ENCODE results near the gene AQP6. TPM values are rescaled to one million over a fixed set of nuclear protein-coding genes. Genes with fewer than 3 reads are reported as not detected.

The AQP6 gene
- total and polyA plus RNA-seq, 10 of the 15 experiments (the other 5 are each of a cell fraction or from before 2014, with no cell fraction given): not detected

DNA sequence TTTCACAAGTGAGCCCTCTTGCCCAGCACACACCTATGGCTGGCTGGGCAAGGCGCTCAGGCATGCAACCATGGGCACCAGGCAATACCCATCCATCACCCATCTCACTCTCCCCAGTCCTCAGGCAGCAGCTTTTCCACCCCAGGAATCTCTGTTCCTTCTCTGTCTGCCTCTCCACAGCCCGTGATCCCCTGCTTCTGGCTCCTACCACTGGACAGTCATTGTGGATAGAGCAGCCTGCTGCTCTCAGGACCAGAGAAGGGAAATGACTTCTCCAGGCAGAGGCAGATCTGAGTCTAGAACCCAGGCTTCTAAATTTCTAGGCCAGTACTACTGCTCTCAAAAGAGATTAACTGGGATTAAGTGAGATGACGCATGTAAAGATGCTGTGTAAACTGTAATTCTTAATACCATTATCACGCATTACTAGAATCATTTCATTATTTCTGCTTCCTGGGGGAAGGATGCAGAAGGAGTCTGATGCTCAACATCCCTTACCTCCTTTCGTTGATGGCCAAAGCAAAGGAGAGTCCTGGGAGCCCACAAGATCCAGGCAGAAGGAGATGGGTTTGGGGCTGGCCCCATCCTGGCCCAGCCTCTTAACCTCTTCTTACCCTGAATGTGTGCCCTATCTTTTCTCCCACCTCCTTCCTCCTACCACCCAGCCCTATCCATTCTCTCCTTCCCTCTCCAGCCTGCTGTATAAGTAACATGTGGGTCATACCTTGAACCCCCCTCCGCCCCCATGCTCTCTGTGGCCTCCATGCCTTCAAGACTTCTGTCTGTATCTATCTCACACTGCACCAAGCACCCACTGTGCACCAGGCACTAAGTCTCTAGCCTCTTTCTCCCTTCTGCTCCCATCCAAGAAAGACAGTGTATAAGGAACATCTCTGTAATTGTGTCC is 15.8 kb upstream of the AQP6 start:
- Histone ChIP-seq H3K9ac (ENCODE audit: control insufficient read depth, insufficient read depth, low read length) (no peak overlapping the region), H3K4me3 (no peak overlapping the region), H2AFZ (ENCODE audit: control insufficient read depth, low read depth, low read length) (no peak overlapping the region), H3K27me3 (replicated peaks in 1 of 2; ENCODE audit: control insufficient read depth in 2 of 2, insufficient read depth in 2 of 2, low read length in 1 of 2) (peaks cover 10 to 40% of the 10 kb centered on the region in 2 experiments), H4K20me1 (ENCODE audit: control insufficient read depth, insufficient read depth) (no peaks in the 10 kb centered on the region), H3K9me3 (replicated peaks; ENCODE audit: control insufficient read depth, insufficient read depth, low read length) (no peaks in the 10 kb centered on the region; the same call in 2 of the 3 replicates), H3K36me3 (ENCODE audit: control insufficient read depth in 2 of 2, insufficient read depth in 2 of 2, low read length in 1 of 2) (no peaks in the 10 kb centered on the region), H3K27ac (ENCODE audit: control insufficient read depth, insufficient read depth) (no peak overlapping the region), H3K4me2 (ENCODE audit: control insufficient read depth, insufficient read depth) (no peak overlapping the region), H3K4me1 (ENCODE audit: control insufficient read depth, insufficient read depth, low read length) (no peaks in the 10 kb centered on the region), H3K79me2 (ENCODE audit: control insufficient read depth, insufficient read depth, low read length) (no peaks in the 10 kb centered on the region)
- no peak for DNase-seq (ENCODE audit: low read depth, low spot score)
- WGBS (ENCODE audit: insufficient coverage, insufficient replicate concordance, low lambda C conversion rate, missing lambda C conversion rate): 31% methylated on average over 6 of the region's 6 CpGs
- RAD21 ChIA-PET (ENCODE audit: unreplicated experiment): no interaction called here
- in situ Hi-C loops (cut with MboI): no loop called here
- POLR2A ChIA-PET: no interaction called here
- CTCF ChIA-PET: interaction anchor here (1.0 to 2.0 kb wide), 2 partner anchors 10 to 11 kb away, joined by 3 to 12 read pairs; no protein-coding TSS in a partner anchor
- TF ChIP-seq GABPA (IDR thresholded peaks at IDR 0.05; ENCODE audit: low read depth) (no peak), HDAC6 (IDR thresholded peaks at IDR 0.05; ENCODE audit: unreplicated experiment) (no peak), CREM (IDR thresholded peaks at IDR 0.05; ENCODE audit: low read depth) (no peak), ZBED1 (IDR thresholded peaks at IDR 0.05; ENCODE audit: borderline replicate concordance) (no peak), SMARCA5 (IDR thresholded peaks at IDR 0.05) (no peak), HDGF (IDR thresholded peaks at IDR 0.05) (no peak), ATF7 (IDR thresholded peaks at IDR 0.05; ENCODE audit: low read depth) (no peak), SUPT20H (IDR thresholded peaks at IDR 0.05; ENCODE audit: borderline replicate concordance, control insufficient read depth, low read depth, low read length) (no peak), MTA2 (IDR thresholded peaks at IDR 0.05; ENCODE audit: low read depth) (no peak), BCL11A (IDR thresholded peaks at IDR 0.05; ENCODE audit: low read depth, low read length) (no peak), EZH2 (IDR thresholded peaks at IDR 0.05; ENCODE audit: borderline replicate concordance, control insufficient read depth, low read depth, low read length) (no peak), TBL1XR1 (IDR thresholded peaks at IDR 0.05; ENCODE audit: low read depth, low read length) (no peak), TAF1 (IDR thresholded peaks at IDR 0.05; ENCODE audit: borderline replicate concordance, low read depth, low read length) (no peak), HDAC2 (IDR thresholded peaks at IDR 0.05) (no peak), WRNIP1 (IDR thresholded peaks at IDR 0.05; ENCODE audit: borderline replicate concordance, low read depth, low read length) (no peak), ZNF207 (IDR thresholded peaks at IDR 0.05; ENCODE audit: borderline replicate concordance) (no peak), CHD4 (IDR thresholded peaks at IDR 0.05) (no peak)
- TF ChIP-seq, protein P1, sequence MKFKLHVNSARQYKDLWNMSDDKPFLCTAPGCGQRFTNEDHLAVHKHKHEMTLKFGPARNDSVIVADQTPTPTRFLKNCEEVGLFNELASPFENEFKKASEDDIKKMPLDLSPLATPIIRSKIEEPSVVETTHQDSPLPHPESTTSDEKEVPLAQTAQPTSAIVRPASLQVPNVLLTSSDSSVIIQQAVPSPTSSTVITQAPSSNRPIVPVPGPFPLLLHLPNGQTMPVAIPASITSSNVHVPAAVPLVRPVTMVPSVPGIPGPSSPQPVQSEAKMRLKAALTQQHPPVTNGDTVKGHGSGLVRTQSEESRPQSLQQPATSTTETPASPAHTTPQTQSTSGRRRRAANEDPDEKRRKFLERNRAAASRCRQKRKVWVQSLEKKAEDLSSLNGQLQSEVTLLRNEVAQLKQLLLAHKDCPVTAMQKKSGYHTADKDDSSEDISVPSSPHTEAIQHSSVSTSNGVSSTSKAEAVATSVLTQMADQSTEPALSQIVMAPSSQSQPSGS (IDR thresholded peaks at IDR 0.05; ENCODE audit: low read length): no peak
- intact Hi-C loops (cut with micrococcal nuclease; ENCODE audit: unreplicated experiment): no loop called here
- SMC1A ChIA-PET (ENCODE audit: uncharacterized antibody, unreplicated experiment): no interaction called here
- no peak for ATAC-seq
- BruUV-seq (replicated peaks): no TSS peak
- no peak for FAIRE-seq
